Spinal cord (tissue), 10 donors: ENCODE results near the gene MYH7B. TPM values are rescaled to one million over a fixed set of nuclear protein-coding genes. Genes with fewer than 3 reads are reported as not detected.

Source experiments
- DNase-seq, 6 donors: peaks; one replicate each; pipeline versions ENCODE4 v3.0.0 to v3.0.0-alpha.2; 2013 to 2015; ENCODE audit warnings: low spot score in 6 of 6, low read depth in 4 of 6
- H3K27ac ChIP-seq: one replicate; pipeline ENCODE4 v1.5.1; 2013; ENCODE audit warnings: low read depth, low read length, control low read depth
- H3K27me3 ChIP-seq: one replicate; pipeline ENCODE4 v1.6.1; 2013; ENCODE audit warnings: low read length; ENCODE audit not compliant: control insufficient read depth, insufficient read depth
- H3K36me3 ChIP-seq: one replicate; pipeline ENCODE4 v1.6.1; 2013; ENCODE audit warnings: low read length; ENCODE audit not compliant: control insufficient read depth, insufficient read depth
- H3K4me1 ChIP-seq: one replicate; pipeline ENCODE4 v1.6.1; 2013; ENCODE audit warnings: low read length; ENCODE audit not compliant: control insufficient read depth, insufficient read depth
- H3K4me3 ChIP-seq: one replicate; pipeline ENCODE4 v1.5.1; 2013; ENCODE audit warnings: low read depth, low read length, control low read depth
- H3K9me3 ChIP-seq: one replicate; pipeline ENCODE4 v1.6.1; 2013; ENCODE audit warnings: low read length; ENCODE audit not compliant: control insufficient read depth, insufficient read depth
- WGBS: methylation state at CpG from one replicate; pipeline ENCODE4 v1.1.5; 2013; ENCODE audit warnings: missing lambda C conversion rate; ENCODE audit not compliant: insufficient coverage; 5-methylcytosine and 5-hydroxymethylcytosine counted together
- polyA plus RNA-seq, 2 donors: library from polyadenylated mRNA; unstranded; fragments of 120-200 nt; gene quantifications; one replicate each; pipeline ENCODE4 v1.2.1, GENCODE V29; 2013; ENCODE audit not compliant: insufficient read length in 2 of 2
- total RNA-seq, 2 donors: library from RNA; depleted of rRNA in 1 of 2; stranded (reverse); fragments of 120-200 nt in 1 of 2; fragments of >200 nt in 1 of 2; gene quantifications; one replicate each; pipeline versions ENCODE4 v1.2.3 to v1.2.4, GENCODE V29; 2013 to 2014
- donor health status: healthy.

The MYH7B gene
- total and polyA plus RNA-seq, 4 donors = 0.89 to 6.4 (median 3.5) TPM

DNA sequence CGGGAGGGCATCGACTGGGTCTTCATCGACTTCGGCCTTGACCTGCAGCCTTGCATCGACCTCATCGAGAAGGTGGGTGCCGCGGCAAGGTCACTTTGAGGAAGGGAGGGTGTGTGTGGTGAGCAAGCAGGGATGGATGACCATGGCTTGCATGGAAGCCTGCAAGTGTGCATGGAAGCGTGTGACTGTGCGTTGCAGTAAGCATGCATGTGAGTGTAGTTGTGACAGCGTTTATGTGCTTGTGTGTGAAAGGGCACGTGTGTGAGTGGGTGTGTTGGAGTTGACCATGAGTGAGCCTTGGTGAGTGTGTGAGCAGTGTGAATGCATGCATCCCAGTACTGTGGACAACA, 32.5 kb downstream of the MYH7B start:
- H3K9me3 ChIP-seq = no peaks in the 10 kb centered on the region
- no peak for DNase-seq
- H3K4me3 ChIP-seq = no peak overlapping the region
- peaks cover 33% of the 10 kb centered on the region for H3K36me3 ChIP-seq
- H3K27ac ChIP-seq = no peak overlapping the region
- WGBS = 85% methylated on average over 12 of the region's 12 CpGs
- peaks cover 29% of the 10 kb centered on the region for H3K4me1 ChIP-seq
- H3K27me3 ChIP-seq = peaks cover 5% of the 10 kb centered on the region

DNA sequence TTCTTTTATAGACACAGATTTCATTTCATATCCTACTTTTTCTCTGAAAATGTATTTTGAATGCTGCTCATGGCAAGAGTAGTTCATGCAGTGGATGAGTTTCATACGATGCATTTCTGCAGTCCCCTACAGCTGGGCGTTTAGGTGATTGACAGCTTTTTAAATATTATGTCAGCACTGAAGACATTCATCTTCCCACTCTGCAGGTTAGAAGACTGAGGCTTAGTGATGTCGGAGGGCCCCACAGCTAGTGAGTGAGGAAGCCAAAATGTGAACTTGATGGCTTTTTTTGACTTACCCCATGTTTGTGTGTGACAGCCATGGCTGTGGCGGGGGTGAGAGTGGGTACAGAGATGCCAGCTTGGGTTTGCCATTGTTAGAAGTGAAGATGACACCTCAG, 33.5 kb downstream of the MYH7B start:
- no peak for DNase-seq
- Histone ChIP-seq H3K9me3 (no peaks in the 10 kb centered on the region), H3K4me1 (peaks cover 21% of the 10 kb centered on the region), H3K36me3 (peaks cover 43% of the 10 kb centered on the region), H3K27me3 (no peaks in the 10 kb centered on the region), H3K4me3 (no peak overlapping the region), H3K27ac (no peak overlapping the region)
- 100% methylated on average over 4 of the region's 4 CpGs for WGBS

DNA sequence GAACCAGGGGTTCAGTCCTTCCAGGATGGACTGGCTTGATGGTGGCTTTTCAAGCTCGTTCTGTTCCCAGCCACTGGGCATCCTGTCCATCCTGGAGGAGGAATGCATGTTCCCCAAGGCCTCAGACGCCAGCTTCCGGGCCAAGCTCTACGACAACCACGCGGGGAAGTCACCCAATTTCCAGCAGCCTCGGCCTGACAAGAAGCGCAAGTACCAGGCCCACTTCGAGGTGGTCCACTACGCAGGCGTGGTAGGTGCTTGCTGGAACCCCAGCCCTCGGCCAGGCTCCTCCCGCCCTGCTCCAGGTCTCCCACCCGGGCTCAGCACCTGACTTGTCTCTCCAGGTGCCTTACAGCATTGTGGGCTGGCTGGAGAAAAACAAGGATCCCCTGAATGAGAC, 34.0 kb downstream of the MYH7B start:
- WGBS = 90% methylated on average over 13 of the region's 14 CpGs
- Histone ChIP-seq H3K36me3 (peaks cover 48% of the 10 kb centered on the region), H3K27me3 (no peaks in the 10 kb centered on the region), H3K9me3 (no peaks in the 10 kb centered on the region), H3K27ac (no peak overlapping the region), H3K4me3 (no peak overlapping the region), H3K4me1 (peaks cover 17% of the 10 kb centered on the region)
- no peak for DNase-seq

DNA sequence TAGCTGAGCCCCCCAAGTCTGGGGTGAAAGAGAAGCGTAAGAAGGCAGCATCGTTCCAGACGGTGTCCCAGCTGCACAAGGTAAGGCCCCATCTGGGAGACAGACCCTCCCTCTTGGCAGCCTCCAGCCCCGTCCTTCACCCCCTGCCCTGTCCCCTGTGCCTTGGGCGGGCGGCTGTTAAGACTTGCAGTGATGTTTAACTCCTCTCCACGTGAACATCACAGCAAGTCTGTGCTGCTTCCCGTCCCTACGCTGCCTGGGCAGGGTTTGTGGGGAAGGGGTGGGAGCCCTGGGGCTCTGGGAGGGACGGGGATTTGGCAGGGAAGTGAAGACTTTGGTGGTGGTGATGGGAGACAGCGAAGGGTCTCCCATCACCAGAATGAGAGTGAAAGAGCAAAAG, 34.6 kb downstream of the MYH7B start:
- peaks cover 15% of the 10 kb centered on the region for H3K4me1 ChIP-seq
- no peak overlapping the region for H3K27ac ChIP-seq
- no peaks in the 10 kb centered on the region for H3K27me3 ChIP-seq
- whole genome bisulfite sequencing = 73% methylated on average over 5 of the region's 11 CpGs
- H3K36me3 ChIP-seq = peaks cover 54% of the 10 kb centered on the region
- no peak for DNase-seq
- H3K4me3 ChIP-seq = no peak overlapping the region
- no peaks in the 10 kb centered on the region for H3K9me3 ChIP-seq

DNA sequence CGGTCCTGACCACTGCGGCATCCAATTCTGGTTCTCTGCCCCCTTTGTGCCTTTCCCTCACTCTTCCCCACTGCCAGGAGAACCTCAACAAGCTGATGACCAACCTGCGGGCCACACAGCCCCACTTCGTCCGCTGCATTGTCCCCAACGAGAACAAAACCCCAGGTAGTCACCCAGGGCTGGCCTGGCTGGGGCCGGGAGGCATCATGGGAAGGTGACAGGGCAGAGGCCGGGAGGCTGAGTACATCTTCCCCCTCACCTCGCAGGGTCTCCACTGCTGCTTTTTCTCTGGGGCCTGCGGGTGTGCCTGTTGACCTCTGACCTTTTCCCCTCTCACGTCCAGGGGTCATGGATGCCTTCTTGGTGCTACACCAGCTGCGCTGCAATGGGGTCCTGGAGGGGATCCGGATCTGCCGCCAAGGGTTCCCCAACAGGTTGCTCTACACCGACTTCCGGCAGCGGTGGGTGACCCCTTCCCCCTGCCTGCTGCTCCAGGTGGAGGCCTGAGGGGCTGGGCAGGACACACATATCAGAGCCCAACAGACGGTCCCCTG, 35.1 kb downstream of the MYH7B start:
- no peaks in the 10 kb centered on the region for H3K9me3 ChIP-seq
- H3K4me1 ChIP-seq = peaks cover 10% of the 10 kb centered on the region
- H3K27me3 ChIP-seq = no peaks in the 10 kb centered on the region
- no peak for DNase-seq
- 85% methylated on average over 18 of the region's 18 CpGs for whole genome bisulfite sequencing
- no peak overlapping the region for H3K4me3 ChIP-seq
- H3K36me3 ChIP-seq = peaks cover 59% of the 10 kb centered on the region
- H3K27ac ChIP-seq = no peak overlapping the region

DNA sequence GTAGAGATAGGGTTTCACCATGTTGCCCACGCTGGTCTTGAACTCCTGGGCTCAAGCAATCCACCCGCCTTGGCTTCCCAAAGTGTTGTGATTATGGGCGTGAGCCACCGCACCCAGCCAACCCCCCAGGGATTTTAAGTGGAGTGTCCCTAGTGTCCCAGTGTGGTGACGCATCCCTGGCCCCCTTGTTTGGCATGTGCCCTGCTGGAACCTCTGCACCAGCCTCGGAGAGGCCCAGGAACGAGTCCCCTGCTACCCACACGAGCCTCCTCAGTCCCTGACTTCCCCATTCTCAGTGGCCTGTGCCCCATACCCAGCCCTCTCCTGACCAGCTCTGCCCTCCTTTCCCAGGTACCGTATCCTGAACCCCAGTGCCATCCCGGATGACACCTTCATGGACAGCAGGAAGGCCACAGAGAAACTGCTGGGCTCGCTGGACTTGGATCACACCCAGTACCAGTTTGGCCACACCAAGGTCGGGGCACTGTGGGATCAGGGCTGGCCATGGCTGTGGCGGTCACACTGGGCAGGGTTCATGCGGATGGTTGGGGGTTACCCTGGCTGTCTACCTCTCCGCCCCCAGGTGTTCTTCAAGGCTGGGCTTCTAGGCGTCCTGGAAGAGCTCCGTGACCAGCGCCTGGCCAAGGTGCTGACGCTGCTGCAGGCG, 37.2 kb downstream of the MYH7B start:
- H3K36me3 ChIP-seq = peaks cover 79% of the 10 kb centered on the region
- no peak overlapping the region for H3K27ac ChIP-seq
- no peaks in the 10 kb centered on the region for H3K27me3 ChIP-seq
- no peak overlapping the region for H3K4me3 ChIP-seq
- H3K4me1 ChIP-seq = peaks cover 11% of the 10 kb centered on the region
- WGBS = 96% methylated on average over 20 of the region's 20 CpGs
- no peaks in the 10 kb centered on the region for H3K9me3 ChIP-seq
- no peak for DNase-seq

DNA sequence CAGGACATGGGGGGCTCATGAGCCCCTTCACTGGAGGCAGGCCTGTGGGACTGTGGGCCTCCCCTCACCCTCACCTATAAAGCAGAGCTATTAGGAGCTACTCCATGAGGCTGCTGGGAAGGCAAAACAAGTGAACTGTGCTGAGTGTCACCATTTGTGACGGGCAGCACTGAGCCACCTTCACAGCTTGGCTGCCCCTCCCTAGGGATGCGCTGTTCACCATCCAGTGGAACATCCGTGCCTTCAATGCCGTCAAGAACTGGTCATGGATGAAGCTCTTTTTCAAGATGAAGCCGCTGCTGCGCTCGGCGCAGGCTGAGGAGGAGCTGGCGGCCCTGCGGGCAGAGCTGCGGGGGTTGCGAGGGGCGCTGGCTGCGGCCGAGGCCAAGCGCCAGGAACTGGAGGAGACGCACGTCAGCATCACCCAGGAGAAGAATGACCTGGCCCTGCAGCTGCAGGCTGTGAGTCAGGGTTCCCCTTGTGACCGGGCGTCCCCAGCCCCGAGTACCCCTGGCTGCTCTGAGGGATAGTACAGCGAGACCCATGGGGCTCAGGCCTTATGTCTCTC, 38.4 kb downstream of the MYH7B start:
- DNase-seq = no peak
- 85% methylated on average over 22 of the region's 22 CpGs for WGBS
- no peaks in the 10 kb centered on the region for H3K27me3 ChIP-seq
- H3K27ac ChIP-seq = no peak overlapping the region
- H3K4me3 ChIP-seq = no peak overlapping the region
- H3K4me1 ChIP-seq = peaks cover 11% of the 10 kb centered on the region
- no peaks in the 10 kb centered on the region for H3K9me3 ChIP-seq
- H3K36me3 ChIP-seq = peaks cover 85% of the 10 kb centered on the region

DNA sequence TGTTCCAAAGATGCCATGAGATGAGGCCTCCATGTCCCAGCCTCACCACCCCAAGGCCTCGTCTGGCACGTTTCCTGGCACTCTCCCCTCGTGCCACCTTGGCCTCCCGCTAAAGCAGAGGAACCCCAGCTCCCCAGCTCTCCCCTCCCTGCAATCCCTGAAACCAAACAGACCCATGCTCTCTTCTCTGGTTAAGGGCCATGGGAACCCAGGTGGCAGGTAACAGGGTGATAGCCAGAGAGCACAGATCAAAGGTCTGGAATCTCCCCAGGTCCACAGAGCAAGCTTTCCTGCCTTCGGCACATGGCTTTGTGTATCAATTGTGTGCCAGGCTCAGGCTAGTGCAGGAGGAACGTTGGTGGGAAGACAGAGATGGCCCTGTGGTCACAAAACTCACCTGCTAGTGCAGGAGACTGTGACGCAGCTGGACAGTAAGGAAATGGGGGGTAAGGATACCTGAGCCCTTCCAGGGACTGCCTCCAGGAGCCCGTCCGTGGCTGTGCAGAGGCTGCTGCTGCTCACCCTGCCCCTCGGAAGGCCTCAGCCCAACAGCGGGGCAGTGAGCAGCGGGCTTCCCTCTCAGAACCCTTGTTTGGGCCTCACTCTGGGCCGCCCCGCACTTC, 39.0 kb downstream of the MYH7B start:
- Histone ChIP-seq H3K9me3 (no peaks in the 10 kb centered on the region), H3K27ac (no peak overlapping the region), H3K4me3 (no peak overlapping the region), H3K27me3 (no peaks in the 10 kb centered on the region), H3K4me1 (peaks cover 11% of the 10 kb centered on the region), H3K36me3 (peaks cover 89% of the 10 kb centered on the region)
- no peak for DNase-seq
- 91% methylated on average over 14 of the region's 14 CpGs for WGBS

DNA sequence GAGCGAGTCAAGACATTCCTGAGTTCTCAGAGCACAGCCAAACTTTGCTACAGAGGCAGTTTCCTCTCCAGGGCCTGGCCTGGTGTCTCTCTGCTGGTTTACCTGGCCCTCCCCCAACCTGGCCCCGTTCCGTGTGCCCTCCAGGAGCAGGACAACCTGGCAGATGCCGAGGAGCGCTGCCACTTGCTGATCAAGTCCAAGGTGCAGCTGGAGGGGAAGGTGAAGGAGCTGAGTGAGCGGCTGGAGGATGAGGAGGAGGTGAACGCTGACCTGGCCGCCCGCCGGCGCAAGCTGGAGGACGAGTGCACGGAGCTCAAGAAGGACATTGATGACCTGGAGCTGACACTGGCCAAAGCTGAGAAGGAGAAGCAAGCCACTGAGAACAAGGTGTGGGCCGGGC, 39.5 kb downstream of the MYH7B start:
- H3K4me1 ChIP-seq = peaks cover 11% of the 10 kb centered on the region
- WGBS = 93% methylated on average over 14 of the region's 14 CpGs
- DNase-seq = no peak
- H3K4me3 ChIP-seq = no peak overlapping the region
- peaks cover 89% of the 10 kb centered on the region for H3K36me3 ChIP-seq
- H3K27me3 ChIP-seq = no peaks in the 10 kb centered on the region
- no peak overlapping the region for H3K27ac ChIP-seq
- H3K9me3 ChIP-seq = no peaks in the 10 kb centered on the region

DNA sequence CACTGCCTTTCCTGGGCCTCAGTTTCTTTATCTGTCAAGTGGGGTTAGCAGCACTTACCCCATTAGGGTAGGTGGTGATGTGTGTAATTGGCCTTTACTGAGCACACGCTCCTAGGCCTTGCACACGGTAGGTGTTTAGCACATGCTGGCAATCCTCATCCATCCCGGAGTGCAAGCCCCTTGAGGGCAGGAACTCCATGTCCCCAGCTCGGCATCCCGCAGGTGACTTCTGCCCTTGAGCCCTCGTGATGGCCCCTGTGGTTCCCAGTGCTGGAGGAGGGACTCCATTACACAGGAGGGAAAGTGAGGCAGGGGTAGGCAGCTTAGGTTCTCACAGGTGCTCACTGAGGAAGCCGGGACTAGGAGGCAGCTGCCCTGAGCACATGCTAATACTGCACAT, 40.0 kb downstream of the MYH7B start:
- 97% methylated on average over 7 of the region's 7 CpGs for WGBS
- no peak overlapping the region for H3K27ac ChIP-seq
- DNase-seq = no peak

More for the DNA sequence above, 40.0 kb downstream of the MYH7B start:
- Histone ChIP-seq H3K36me3 (peaks cover 89% of the 10 kb centered on the region), H3K4me1 (peaks cover 11% of the 10 kb centered on the region), H3K4me3 (no peak overlapping the region), H3K27me3 (no peaks in the 10 kb centered on the region), H3K9me3 (no peaks in the 10 kb centered on the region)
